MM.1S (cell line): ENCODE data around the gene AFG1L.
"Not testable (repeated sequence)": the region's sequence is repeated elsewhere in the genome, so short reads cannot be mapped to it uniquely, and the experiment has no call there.

ENCODE experiments used
- DNase-seq: peaks from one replicate; pipeline ENCODE4 v3.0.0-alpha.2; 2015
- H2AFZ ChIP-seq: fragments of 300-600 bp; sonication (generic); 2 replicates; pipeline ENCODE4 v1.6.0; 2016; ENCODE audit warnings: antibody characterized with exemption, low read length
- H3F3A ChIP-seq: fragments of 300-600 bp; sonication (generic); 2 replicates; pipeline ENCODE4 v1.6.1; 2016; ENCODE audit warnings: mild to moderate bottlenecking, antibody characterized with exemption, low read length, moderate library complexity, mixed read lengths; ENCODE audit not compliant: insufficient read depth
- H3K27ac ChIP-seq: fragments of 300-600 bp; sonication (generic); 2 replicates; pipeline ENCODE4 v1.5.1; 2016; ENCODE audit warnings: mild to moderate bottlenecking, low read length
- H3K27me3 ChIP-seq: fragments of 300-600 bp; sonication (generic); replicated peaks from 2 replicates; pipeline ENCODE4 v1.6.0; 2016; ENCODE audit warnings: low read length; ENCODE audit not compliant: insufficient read depth
- H3K36me3 ChIP-seq: fragments of 300-600 bp; sonication (generic); replicated peaks from 2 replicates; pipeline ENCODE4 v1.6.1; 2016; ENCODE audit warnings: mild to moderate bottlenecking, low read length, mixed read lengths; ENCODE audit not compliant: insufficient read depth
- H3K4me1 ChIP-seq: fragments of 300-600 bp; sonication (generic); 2 replicates; pipeline ENCODE4 v1.6.1; 2016; ENCODE audit warnings: low read length, mixed read lengths
- H3K4me2 ChIP-seq: fragments of 300-600 bp; sonication (generic); 2 replicates; pipeline ENCODE4 v1.6.0; 2016; ENCODE audit warnings: low read depth, low read length
- H3K4me3 ChIP-seq: fragments of 300-600 bp; sonication (generic); 2 replicates; pipeline ENCODE4 v1.5.1; 2016; ENCODE audit warnings: low read length, mixed read lengths
- H3K79me2 ChIP-seq: fragments of 300-600 bp; sonication (generic); 2 replicates; pipeline ENCODE4 v1.6.1; 2016; ENCODE audit warnings: mixed run types, low read length, mixed read lengths
- H3K9ac ChIP-seq: fragments of 300-600 bp; sonication (generic); 2 replicates; pipeline ENCODE4 v1.6.1; 2016; ENCODE audit warnings: low read length, mixed read lengths
- H3K9me2 ChIP-seq: fragments of 300-600 bp; sonication (generic); replicated peaks from 2 replicates; pipeline ENCODE4 v1.6.1; 2016; ENCODE audit warnings: mild to moderate bottlenecking, low read length, mixed read lengths; ENCODE audit not compliant: insufficient read depth
- H3K9me3 ChIP-seq: fragments of 300-600 bp; sonication (generic); replicated peaks from 2 replicates; pipeline ENCODE4 v1.6.1; 2016; ENCODE audit warnings: mild to moderate bottlenecking, low read length, mixed read lengths; ENCODE audit not compliant: insufficient read depth
- H4K20me1 ChIP-seq: fragments of 300-600 bp; sonication (generic); 2 replicates; pipeline ENCODE4 v1.6.1; 2016; ENCODE audit warnings: mild to moderate bottlenecking, low read length, moderate library complexity, mixed read lengths; ENCODE audit not compliant: insufficient read depth
- EZH2 ChIP-seq: fragments of 300-600 bp; sonication (generic); optimal IDR thresholded peaks from 2 replicates; pipeline ENCODE3; 2017; ENCODE audit warnings: low read depth, mild to moderate bottlenecking, antibody characterized with exemption, low read length, mixed read lengths
- EZH2phosphoT487 ChIP-seq: fragments of 300-600 bp; sonication (generic); IDR thresholded peaks from 2 replicates; pipeline ENCODE4 v1.6.1; 2018; ENCODE audit warnings: antibody characterized with exemption, low read length
- TF ChIP-seq, protein P1 (sequence below): fragments of 300-600 bp; sonication (generic); IDR thresholded peaks from 2 replicates; pipeline ENCODE4 v1.5.1; 2016; ENCODE audit warnings: antibody characterized with exemption, low read length, mixed read lengths

The AFG1L gene

DNA sequence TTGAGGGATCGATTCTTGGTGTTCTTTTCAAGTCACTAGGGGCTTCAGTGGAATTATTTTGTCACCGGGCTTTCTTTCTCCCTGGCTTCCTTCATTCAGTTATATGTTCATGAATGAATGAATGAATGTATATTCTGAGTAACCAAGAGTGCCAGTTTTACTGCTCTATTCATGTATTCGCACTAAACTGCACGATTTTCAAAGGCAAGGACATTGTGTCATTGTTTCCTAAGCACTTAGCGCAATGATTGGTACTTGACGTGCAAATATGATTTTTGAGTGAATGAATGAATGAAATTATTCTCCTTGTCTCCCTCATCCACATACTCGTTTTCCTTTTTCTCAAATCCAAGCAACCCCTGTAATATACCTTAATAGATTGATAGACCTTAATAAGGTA, 822 bp downstream of the AFG1L start:
- peak overlapping the region; percentile 96 for H2AFZ ChIP-seq
- H3K9ac ChIP-seq, result peak overlapping the region; percentile 90
- H3K9me2 ChIP-seq, result no peaks in the 10 kb centered on the region
- peak overlapping the region; percentile 86 for H3K4me3 ChIP-seq
- peaks cover 9% of the 10 kb centered on the region for H3K79me2 ChIP-seq
- peak overlapping the region; percentile 95 for H3K4me2 ChIP-seq
- H3K27me3 ChIP-seq, result no peaks in the 10 kb centered on the region
- no peaks in the 10 kb centered on the region for H3K36me3 ChIP-seq
- H3K9me3 ChIP-seq, result no peaks in the 10 kb centered on the region
- H3F3A ChIP-seq, result peaks cover 20% of the 10 kb centered on the region
- no peak for TF ChIP-seq EZH2phosphoT487
- TF ChIP-seq, protein P1, sequence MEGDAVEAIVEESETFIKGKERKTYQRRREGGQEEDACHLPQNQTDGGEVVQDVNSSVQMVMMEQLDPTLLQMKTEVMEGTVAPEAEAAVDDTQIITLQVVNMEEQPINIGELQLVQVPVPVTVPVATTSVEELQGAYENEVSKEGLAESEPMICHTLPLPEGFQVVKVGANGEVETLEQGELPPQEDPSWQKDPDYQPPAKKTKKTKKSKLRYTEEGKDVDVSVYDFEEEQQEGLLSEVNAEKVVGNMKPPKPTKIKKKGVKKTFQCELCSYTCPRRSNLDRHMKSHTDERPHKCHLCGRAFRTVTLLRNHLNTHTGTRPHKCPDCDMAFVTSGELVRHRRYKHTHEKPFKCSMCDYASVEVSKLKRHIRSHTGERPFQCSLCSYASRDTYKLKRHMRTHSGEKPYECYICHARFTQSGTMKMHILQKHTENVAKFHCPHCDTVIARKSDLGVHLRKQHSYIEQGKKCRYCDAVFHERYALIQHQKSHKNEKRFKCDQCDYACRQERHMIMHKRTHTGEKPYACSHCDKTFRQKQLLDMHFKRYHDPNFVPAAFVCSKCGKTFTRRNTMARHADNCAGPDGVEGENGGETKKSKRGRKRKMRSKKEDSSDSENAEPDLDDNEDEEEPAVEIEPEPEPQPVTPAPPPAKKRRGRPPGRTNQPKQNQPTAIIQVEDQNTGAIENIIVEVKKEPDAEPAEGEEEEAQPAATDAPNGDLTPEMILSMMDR, result no peak
- no peak for TF ChIP-seq EZH2
- peak overlapping the region; percentile 92; the same call in 1 of the 2 replicates for H3K27ac ChIP-seq
- H3K4me1 ChIP-seq, result no peaks in the 10 kb centered on the region
- DNase-seq, result no peak
- H4K20me1 ChIP-seq, result no peaks in the 10 kb centered on the region

DNA sequence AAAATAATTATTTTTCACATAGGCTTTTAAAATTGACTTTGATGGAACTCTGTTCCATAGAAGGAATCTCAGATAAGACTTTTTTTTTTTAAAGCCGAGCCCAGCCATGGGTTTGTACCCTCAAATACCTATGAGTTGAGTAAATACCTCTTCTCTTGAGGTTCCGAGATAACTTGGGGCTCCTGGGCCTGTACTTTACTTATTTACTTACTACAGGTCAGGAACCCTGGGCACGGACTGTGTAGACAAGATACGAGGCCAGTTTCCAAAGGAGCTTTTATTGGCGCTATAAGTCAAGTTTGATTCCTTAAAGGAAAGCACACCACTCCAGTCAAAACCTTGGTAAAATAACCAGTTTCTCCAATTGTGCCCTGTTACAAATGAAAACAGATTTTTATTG, 7.5 kb downstream of the AFG1L start:
- H3K79me2 ChIP-seq, result no peaks in the 10 kb centered on the region
- no peak overlapping the region for H3K4me3 ChIP-seq
- TF ChIP-seq EZH2phosphoT487 (no peak), EZH2 (no peak)
- TF ChIP-seq, protein P1, result no peak
- no peak for DNase-seq
- no peaks in the 10 kb centered on the region for H4K20me1 ChIP-seq
- H3K9me3 ChIP-seq, result no peaks in the 10 kb centered on the region
- H3F3A ChIP-seq, result peaks cover 6% of the 10 kb centered on the region; the same call in 1 of the 2 replicates
- H3K27ac ChIP-seq, result no peak overlapping the region
- no peaks in the 10 kb centered on the region for H3K27me3 ChIP-seq
- H3K9me2 ChIP-seq, result no peaks in the 10 kb centered on the region
- no peak overlapping the region for H3K4me2 ChIP-seq
- H3K4me1 ChIP-seq, result no peaks in the 10 kb centered on the region
- no peak overlapping the region for H2AFZ ChIP-seq
- no peaks in the 10 kb centered on the region for H3K36me3 ChIP-seq
- no peak overlapping the region for H3K9ac ChIP-seq

DNA sequence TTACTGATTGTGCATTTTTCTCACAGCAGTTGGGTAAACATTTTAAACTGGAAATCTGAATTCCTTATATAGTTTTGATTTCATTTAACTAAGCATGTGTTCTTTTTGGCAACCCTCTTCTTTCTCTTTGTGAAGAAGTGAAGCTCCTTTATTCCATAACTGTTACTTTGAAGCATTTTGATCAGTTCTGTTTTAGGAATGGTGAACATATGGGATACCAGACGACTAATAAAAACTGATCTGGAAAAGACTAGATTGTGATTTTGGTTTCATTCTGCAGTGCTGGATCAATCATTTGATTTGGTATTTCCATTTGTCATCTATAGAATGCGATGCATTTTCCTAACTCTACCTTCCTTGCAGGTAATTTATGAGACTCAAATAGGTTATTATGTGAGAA, 9.8 kb downstream of the AFG1L start:
- no peak overlapping the region for H3K27ac ChIP-seq
- 0 out of 2 replicates have a peak, but pooled peaks cover 1% of the 10 kb centered on the region for H3F3A ChIP-seq
- peaks cover 5% of the 10 kb centered on the region; the same call in 1 of the 2 replicates for H3K4me1 ChIP-seq
- no peaks in the 10 kb centered on the region for H3K9me3 ChIP-seq
- no peaks in the 10 kb centered on the region for H3K36me3 ChIP-seq
- no peak for DNase-seq
- no peak overlapping the region for H3K4me2 ChIP-seq
- no peak overlapping the region for H2AFZ ChIP-seq
- no peaks in the 10 kb centered on the region for H3K9me2 ChIP-seq
- H4K20me1 ChIP-seq, result no peaks in the 10 kb centered on the region
- no peak overlapping the region for H3K4me3 ChIP-seq
- H3K9ac ChIP-seq, result no peak overlapping the region
- no peaks in the 10 kb centered on the region for H3K27me3 ChIP-seq
- TF ChIP-seq EZH2phosphoT487 (no peak), EZH2 (no peak)
- TF ChIP-seq, protein P1, result no peak
- no peaks in the 10 kb centered on the region for H3K79me2 ChIP-seq

DNA sequence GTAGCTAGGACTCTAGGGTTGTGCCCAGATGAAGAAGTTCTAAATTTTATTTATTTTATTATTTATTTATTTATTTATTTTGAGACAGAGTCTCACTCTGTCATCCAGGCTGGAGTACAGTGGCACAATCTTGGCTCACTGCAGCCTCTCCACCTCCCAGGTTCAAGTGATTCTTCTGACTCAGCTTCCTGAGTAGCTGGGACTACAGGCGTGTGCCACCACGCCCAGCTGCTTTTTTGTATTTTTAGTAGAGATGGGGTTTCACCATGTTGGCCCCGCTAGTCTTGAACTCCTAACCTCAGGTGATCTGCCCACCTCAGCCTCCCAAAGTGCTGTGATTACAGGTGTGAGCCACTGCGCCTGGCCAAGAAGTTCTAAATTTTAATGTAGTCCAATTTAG, 13.8 kb downstream of the AFG1L start:
- not testable (repeated sequence) for H3K9me2 ChIP-seq, H3K27ac ChIP-seq, H3K27me3 ChIP-seq, H3F3A ChIP-seq, H4K20me1 ChIP-seq, H3K9me3 ChIP-seq, H3K4me1 ChIP-seq, H2AFZ ChIP-seq, H3K79me2 ChIP-seq, H3K36me3 ChIP-seq, H3K4me2 ChIP-seq, H3K4me3 ChIP-seq, H3K9ac ChIP-seq
- DNase-seq, result peak; percentile 28
